NK-92 treated with Interleukin-12 subunit alpha and Interleukin-12 subunit beta, amount 100 ng/mL, for 24 hours (cell line): Measurements from ENCODE around the gene JAKMIP3.

Source experiments
- DNase-seq: peaks from one replicate; lab custom pipeline; 2025; lab: John Stamatoyannopoulos, UW

The JAKMIP3 gene

DNA sequence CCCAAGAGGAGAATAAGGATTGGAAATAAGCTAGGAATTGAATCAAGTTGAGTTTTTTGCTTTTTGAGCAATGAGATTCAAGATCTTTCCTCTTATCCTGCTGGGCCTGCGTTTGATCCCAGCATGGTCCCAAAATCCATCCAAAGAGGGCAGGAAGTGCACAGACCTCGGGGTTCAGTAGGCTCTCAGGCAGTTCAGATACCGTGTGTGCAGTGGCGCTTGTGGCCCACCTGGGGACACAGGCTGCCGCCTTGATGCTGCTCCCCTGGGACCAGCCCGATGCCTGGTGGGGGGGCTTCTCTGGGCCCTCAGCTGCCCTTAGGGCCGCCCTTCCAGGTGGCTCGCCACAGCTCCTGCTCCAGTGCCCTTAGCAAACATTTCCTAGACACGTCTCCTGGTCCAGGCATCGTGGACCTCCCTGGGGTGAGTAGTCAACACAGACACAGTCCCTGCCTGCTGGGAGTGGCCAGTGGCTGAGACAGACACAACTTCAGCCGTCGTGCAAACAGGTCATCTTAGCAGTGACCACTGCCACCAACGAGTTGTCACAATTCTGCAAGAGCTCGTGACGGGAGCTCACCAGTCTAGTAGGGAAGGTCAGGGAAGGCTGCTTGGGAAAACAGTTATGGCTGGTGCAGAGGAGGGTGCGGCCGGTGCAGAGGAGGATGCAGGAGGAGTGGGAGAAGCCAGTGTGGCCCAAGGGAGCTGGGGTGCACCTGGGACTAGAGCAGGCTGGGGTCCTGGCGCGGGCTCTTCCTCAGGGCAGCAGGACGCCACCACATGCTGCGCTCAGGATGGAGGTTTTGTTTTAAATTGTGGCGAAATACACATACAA, 21.7 kb upstream of the JAKMIP3 start:
- DNase-seq = no peak

DNA sequence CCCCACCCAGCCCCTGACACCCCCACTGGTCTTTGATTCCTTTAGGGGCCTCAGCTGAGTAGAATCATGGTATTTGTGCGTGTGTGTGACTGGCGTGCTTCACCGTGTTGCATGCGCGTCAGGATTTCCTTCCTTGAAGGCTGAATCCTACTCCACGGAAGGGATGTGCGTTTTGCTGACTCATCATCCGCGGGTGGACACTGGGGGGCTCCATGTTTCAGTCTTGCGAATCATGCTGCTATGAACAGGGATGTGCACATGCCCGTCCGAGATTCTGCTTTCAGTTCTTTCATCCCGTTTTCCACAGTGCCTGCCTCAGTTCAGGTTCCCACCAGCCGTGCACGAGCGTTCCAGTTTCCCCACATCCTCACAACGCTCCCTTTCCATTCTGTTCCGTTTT, 20.9 kb upstream of the JAKMIP3 start:
- no peak for DNase-seq

DNA sequence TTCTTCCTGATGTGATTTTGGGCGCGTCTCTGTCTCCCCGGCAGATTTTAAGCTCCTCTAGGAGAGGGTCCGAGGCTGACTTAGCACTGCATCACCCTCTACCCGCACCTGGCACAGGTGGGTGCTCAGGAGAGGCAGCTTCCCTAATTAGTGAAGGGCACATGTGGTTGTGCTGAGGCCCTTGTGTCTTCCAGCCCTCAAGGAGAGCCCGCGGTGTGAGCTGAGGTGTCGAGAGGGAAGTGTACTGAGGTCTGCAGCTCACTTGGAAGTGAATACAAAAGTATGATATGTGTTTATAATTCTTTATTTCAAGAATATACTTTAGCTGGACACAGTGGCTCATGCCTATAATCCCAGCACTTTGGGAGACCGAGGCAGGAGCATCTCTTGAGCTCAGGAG, 20.4 kb upstream of the JAKMIP3 start:
- no peak for DNase-seq

GRCh38 chr10:132047575-132048293, 18.0 kb upstream of the JAKMIP3 start:
- DNase-seq = no peak

- no peak for DNase-seq
These were observed 17.5 kb upstream of the JAKMIP3 start for GRCh38 chr10:132048294-132048667.

DNA sequence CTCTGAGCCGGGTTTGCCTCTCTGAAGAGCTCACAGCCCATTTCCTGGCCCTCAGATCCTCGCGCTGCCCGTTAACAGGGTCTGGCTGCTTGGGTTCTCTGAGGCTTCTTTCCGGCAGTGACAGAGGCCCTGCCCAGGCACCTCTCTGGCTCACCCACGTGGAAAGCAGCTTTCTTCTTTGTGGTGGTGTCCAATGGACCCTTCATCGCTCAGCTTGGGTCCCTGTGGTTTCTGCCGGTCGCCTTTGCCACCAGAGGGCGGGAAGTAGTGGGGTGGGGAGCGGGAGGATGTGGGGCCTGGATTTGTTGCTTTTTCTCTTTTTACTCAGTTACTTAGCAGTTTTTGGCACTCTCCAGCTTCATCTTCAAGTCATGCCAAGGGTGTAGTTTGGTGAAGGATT, 15.6 kb upstream of the JAKMIP3 start:
- no peak for DNase-seq

- DNase-seq = no peak
These were observed 13.6 kb upstream of the JAKMIP3 start for GRCh38 chr10:132052124-132052523.

DNA sequence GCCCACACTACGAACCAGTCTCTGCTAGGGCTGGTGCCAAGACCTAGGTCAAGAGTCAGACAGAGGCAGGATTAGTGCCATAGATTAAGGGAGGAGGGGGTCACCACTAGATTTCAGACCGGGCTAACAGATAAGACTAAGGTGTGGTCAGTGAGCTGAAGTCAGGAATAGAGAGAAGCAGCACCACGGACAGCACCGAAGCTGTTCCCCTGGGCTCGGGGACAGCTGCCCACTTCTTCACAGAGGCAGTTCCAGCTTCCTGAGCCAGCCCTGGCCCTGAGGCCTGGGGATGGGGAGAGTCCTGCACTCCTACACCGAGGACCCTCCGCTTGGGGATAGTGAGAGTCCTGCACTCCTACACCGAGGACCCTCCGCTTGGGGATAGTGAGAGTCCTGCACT, 11.2 kb upstream of the JAKMIP3 start:
- no peak for DNase-seq

GRCh38 chr10:132055616-132056015, 10.1 kb upstream of the JAKMIP3 start:
- no peak for DNase-seq

GRCh38 chr10:132056663-132057062, 9.1 kb upstream of the JAKMIP3 start:
- DNase-seq = no peak

- no peak for DNase-seq
These were observed 8.5 kb upstream of the JAKMIP3 start for GRCh38 chr10:132057191-132057681.

DNA sequence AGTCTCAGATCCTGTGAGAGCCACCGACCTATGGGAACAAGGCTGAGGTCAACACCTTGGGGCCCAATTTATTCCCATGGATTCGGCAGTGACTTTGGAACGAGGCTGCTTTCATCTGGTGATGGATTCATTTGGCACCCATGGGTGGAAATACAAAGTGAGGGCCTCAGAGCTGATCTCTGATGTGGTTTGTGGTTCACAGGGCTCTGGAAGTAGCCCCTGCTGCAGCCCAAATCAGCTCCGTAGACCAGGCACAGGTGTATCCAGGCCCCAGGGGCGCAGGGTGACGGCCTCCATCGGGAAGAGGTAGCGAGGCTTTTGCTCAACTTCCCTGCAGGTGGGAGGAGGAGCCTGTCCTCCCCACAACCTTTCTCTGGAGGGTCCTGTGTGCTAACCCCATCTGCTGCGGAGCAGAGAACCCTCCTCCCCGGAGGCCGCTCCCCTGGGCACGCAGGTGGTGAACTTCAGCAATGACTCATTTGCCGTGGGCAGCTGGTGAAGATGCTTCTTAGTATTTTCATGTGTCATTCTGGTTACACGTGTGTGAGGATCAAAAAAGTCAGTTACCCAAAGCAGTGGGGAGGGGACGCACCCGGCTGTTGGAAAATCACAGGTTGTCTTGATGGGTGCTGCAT, 7.5 kb upstream of the JAKMIP3 start:
- DNase-seq = no peak

DNA sequence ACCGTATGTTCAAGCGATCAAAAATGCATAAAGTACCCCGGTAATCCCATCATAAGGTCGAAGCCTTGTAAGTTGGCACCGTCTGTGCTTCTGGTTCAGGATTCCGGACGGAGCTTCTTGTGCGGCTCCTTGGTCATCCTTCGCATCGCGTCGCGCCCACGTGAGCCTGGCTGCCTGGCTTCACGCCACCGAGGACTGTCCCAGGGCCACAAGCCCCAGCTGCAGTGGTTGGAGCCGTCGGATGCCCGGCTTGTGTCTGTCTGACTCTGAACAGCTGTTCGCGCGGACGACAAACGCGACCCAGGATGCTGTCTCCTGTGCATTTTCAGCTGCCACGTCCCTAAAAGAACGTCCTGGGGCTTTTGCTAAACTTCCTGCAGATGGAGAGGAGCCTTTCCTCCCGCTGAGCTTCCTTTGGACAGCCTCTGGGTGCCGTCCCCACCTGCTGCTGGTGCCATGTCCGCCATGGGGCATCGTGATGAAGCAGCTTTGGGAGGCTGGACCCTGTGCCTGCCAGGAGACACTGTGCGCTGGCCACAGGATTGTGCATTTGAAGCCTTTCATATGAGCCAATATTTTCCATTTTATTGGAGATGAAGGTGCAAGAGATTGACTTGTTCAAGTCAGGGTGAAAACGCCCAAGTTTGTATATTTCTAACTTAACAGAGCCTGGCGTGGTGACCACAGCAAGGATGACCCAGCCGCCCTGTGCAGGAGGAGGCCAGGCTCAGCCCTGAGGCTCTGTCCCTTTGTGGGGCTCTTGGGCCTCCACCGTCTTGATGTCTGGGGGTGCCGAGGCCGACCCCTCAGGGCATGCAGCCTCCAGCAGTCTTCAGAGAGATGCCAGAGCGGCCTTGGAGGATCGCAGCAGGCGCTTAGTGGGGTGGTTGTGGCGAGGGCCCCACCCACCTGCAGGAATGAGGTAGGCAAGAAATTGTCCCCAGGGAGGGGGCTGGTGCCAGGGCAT, 6.7 kb upstream of the JAKMIP3 start:
- no peak for DNase-seq

DNA sequence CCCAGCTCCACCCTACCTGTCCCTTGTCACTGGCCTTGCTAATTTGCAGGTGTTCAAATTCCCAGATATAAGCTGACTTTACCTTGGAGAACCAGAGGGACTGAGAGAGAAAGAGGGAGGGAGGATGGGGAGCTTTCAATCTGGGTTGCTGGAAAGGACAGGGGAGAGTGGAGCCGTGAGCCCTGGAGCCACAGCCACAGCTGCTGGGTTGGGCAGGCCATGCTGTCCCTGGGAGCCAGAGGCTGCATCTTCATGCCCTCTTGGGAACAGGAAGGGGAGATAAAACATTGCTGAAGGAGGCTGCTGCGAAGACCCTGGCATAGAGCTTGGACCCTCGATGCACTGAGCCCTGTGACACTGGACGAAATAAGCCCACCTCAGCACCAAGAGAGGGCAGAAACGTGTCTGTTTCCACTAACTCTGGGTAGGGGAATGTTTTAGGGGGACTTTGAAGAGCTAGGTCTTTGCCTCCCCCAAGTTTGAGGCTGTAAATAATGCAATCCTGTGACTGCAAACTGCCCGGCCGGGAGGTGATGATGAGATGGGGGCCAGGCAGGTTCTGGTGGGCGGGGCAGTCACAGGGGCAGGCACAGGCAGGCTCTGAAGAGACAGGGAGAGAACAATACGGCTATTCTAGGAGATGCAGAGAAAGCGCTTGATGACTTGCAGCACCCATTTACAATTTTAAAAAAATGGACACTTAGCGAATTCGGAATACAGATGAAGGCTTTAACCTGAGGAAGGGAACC, 5.8 kb upstream of the JAKMIP3 start:
- no peak for DNase-seq

GRCh38 chr10:132061030-132061429, 4.7 kb upstream of the JAKMIP3 start:
- no peak for DNase-seq

GRCh38 chr10:132061465-132061864, 4.3 kb upstream of the JAKMIP3 start:
- DNase-seq = no peak

- DNase-seq = no peak
These were observed 3.6 kb upstream of the JAKMIP3 start for GRCh38 chr10:132062116-132062515.

DNA sequence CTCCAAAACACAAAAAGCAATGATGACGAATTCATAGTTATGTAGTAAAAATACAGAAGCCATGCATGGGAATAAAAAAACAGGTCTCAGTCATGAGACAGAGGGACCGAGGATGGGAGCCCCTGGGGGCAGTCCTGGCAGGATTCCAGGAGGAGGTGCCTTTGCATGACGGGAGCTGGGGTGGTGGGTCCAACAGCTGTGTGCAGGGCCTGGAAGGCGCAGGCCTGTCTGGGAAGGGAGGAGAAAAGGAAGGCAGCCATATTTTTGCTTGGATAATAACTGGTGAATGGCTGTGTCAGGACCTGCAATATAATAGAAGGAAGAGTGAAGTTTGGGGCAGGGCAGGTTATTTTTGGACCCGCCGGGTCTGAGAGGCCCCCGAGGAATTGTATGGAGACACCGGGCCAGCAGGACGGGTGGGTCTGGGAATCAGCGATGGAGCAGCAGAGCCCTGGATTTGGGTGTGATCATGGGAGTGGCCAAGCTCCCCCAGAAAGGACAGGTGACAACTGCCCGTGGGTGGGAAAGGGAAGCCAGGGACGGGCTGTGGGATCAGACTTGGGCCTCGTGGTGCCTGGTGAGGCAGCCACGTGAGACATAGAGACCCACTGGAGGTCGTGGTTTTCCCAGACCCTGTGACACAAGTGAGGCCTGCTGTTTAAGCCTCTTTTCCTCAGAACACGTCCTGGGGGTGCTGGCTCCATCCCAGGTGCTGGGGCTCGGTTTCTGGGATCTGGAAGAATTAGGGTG, 2.9 kb upstream of the JAKMIP3 start:
- no peak for DNase-seq

DNA sequence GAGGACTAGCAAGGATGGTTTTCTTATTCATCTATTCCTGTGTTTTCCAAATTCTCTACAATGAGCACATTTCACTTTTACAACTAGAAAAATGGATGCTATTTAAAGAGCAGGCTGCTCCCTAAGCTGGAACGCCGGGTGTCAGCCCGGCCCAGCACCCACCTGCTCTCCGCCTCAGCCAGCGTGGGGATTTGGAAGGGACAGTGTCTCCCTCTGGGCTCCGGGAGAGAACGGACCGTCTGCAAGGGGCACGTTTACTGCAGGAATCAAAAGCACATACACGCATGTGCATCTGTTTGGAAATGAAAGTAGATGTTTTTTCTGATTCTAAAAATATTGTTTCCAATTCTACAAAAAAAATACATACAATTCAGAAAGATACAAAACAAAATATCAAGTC, 2.3 kb upstream of the JAKMIP3 start:
- DNase-seq = no peak

DNA sequence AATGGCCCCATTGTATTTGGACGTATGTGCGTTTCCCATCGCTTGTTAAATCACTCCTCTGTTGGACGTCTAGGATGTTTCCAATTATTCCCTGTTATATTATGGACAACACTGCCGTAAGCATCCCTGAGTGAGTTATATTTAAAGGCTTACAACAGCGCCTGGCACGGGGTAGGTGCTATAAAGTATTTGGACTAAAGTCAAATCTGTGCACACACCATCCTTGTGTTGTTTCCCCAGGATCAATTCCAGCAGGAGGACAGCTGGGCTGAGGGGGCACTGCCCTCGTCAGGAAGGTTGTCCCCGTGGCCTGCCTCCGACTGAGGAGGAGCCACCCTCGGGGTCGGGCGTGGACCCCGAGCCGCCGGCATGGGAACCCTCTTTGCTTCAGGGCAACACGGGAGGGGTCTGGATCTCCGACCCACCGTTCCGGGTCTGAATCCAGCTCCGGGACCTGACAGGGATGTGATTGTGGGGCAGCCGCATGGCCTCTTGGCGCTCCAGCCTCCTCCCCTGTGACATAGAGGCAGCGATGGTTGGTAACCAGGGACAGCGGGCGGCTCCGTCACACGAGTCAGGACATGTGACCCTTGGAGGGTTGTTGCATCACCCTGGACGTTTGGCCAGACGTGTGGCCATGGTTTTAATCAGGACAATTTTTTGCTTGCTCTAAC, 1.5 kb upstream of the JAKMIP3 start:
- no peak for DNase-seq
